Activated T-helper 1 cell treated with Interleukin-2 at 50 U/mL for 16 hours (primary cell): ENCODE data around the gene CHCHD3.
"Not testable (repeated sequence)": the region's sequence is repeated elsewhere in the genome, so short reads cannot be mapped to it uniquely, and the experiment has no call there.

Source experiments
- DNase-seq: peaks from one replicate; pipeline ENCODE4 v3.0.0-alpha.2; 2020; ENCODE audit warnings: low read depth

Gene CHCHD3

GRCh38 chr7:132901241-132901640 lies 180.6 kb downstream of the CHCHD3 start:
- no peak for DNase-seq

DNA sequence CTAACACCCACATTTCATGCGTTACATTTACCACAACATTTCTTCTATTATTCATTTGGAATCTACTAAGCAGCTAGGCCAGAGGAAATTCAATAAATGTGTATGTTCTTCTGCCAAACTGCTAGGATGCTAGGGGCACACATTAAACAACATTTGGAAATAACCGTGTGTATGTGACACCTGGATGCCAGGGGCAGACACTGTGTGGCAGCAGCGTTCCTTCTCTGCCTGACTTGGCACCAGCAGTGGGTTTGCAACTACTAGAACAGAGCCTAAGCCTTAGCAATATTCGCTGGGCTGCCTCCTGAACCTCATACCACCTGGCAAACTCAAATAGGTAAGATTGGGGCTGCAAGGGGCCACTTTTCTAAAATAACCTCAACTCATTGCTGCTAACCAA lies 182.1 kb downstream of the CHCHD3 start:
- no peak for DNase-seq

DNA sequence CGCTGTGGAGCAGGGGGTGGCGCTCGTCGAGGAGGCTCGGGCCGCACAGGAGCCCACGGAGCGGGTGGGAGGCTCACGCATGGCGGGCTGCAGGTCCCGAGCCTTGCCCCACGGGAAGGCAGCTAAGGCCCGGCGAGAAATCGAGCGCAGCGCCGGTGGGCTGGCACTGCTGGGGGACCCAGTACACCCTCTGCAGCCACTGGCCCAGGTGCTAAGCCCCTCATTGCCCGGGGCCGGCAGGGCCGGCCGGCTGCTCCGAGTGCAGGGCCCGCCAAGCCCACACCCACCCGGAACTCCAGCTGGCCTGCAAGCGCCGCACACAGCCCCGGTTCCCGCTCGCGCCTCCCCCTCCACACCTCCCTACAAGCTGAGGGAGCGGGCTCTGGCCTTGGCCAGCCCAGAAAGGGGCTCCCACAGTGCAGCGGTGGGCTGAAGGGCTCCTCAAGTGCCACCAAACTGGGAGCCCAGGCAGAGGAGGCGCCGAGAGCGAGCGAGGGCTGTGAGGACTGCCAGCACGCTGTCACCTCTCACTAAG lies 183.2 kb downstream of the CHCHD3 start:
- DNase-seq, result not testable (repeated sequence)

DNA sequence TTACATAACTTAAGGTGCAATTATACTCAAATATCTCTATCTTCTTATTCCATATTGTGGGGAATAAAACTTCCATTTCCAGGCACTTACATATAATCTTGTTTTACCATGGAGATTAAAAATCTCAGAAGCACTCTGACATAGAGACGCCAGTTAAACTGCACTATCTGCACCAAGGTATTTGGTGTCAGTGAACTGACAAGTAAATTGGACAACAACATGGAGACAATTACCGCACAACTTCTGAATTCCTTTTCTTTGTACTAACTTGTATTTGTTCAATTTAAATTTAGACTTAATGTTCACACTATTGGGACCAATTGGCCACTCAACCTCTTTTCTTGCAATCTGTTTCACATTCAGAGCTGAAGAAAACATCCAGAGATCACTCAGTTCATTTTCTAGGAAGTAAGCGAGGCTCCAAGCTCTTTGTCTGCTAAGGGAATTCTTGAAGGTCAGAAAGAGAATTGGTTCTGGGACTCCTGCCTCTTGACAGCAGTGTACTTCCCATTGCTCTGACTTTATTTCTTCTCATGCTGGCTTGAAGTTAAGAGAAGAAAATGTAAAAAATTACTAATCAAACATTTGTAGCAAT lies 184.7 kb downstream of the CHCHD3 start:
- no peak for DNase-seq

DNA sequence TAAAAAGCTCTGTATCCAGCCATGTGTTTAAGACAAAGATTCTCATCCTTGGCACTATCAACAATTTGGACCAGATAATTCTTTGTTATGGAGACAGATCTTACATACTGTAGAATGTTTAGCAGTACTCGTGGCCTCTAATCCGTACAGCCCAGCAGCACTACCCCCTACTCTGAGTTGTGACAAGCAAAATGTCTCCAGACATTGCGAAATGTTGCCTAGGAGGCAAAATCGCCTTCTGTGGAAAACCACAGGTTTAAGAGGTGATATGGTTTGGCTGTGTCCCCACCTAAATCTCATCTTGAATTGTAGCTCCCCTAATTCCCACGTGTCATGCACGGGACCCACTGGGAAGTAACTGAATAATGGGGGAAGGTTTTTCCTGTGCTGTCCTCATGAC lies 186.7 kb downstream of the CHCHD3 start:
- DNase-seq, result no peak

DNA sequence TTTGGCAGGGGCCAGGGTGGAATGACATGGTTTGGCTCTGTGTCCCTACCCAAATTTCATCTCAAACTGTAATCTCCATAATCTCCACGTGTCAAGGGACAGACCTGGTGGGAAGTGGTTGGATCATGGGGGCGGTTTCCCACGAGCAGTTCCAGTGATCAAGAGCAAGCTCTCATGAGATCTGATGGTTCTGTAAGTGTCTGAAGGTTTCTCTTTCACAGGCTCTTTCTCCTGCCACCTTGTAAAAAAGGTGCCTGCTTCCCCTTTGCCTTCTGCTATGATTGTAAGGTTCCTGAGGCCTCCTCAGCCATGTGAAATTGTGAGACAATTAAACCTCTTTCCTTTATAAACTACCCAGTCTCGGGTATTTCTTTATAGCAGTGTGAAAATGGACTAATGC lies 188.3 kb downstream of the CHCHD3 start:
- DNase-seq, result no peak

GRCh38 chr7:132892744-132893143 lies 189.1 kb downstream of the CHCHD3 start:
- DNase-seq, result not testable (repeated sequence)

GRCh38 chr7:132891554-132891953 lies 190.3 kb downstream of the CHCHD3 start:
- DNase-seq, result no peak

DNA sequence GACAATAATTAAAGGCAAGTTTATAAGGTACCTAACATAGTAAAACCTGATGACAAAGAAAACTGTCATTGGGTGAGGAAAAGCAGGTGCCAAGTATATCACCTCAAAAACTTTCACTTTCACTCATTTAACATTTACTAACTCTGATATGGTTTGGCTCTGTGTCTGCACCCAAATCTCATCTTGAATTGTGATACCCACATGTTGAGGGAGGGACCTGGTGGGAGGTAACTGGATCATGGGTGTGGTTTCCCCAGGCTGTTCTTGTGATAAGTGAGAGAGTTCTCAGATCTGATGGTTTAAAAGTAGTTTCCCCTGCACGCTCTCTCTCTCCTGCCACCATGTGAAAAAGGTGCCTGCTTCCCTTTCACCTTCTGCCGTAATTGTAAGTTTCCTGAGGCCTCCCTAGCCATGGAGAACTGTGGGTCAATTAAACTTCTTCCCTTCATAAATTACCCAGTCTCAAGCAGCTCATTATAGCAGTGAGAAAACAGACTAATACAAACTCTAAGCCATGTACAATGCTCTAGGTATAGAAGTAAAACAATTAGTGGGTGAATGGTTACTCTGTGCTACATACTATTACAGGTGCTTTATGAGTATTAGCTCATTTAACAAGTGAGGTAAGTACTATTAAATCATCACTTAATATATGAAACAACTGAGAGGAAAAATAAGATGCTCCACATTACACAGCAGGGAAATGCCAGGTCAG lies 199.0 kb downstream of the CHCHD3 start:
- no peak for DNase-seq

- DNase-seq, result no peak
Measured at GRCh38 chr7:132881317-132881716, 200.6 kb downstream of the CHCHD3 start.

GRCh38 chr7:132879579-132879978 lies 202.3 kb downstream of the CHCHD3 start:
- DNase-seq, result no peak

- no peak for DNase-seq
Measured at GRCh38 chr7:132878204-132878919, 203.5 kb downstream of the CHCHD3 start.

GRCh38 chr7:132877573-132877972 lies 204.3 kb downstream of the CHCHD3 start:
- no peak for DNase-seq

DNA sequence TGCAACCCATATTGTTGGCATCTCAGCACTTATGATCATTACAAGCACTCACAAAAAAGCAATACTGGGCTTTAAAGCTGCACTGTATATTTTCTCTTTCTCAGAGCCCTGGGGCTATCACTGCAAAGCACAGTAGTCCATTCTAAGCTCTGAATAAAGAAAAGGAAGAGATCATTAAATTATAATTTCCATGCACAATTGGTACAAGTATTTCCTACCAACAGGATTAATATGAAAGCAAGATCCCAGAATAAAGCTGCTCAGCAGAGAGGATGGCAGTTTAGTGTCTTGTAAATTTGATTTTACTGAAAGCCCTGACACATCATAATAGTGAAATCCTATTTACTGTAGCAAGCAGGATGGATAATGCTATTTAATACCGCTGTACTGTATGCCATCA lies 205.3 kb downstream of the CHCHD3 start:
- no peak for DNase-seq

DNA sequence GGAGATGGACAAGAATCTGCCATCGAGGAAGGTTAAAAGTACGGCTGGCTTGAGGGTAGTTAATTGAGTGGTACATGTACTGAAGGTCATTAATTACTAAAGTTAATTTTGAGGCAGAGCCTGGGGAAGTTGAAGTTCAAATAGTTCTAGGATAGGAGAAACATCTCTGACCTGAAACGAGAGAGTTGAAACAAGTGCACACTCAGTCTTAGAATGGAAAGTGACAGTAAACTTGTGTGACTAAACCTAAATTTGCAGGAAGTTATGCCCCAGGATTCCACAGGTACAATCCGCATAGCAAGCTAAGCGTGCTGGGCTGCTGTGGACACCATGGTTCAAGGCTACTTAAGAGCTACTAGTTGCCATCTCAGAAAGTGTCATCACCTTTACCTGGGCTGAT lies 209.9 kb downstream of the CHCHD3 start:
- DNase-seq, result no peak

DNA sequence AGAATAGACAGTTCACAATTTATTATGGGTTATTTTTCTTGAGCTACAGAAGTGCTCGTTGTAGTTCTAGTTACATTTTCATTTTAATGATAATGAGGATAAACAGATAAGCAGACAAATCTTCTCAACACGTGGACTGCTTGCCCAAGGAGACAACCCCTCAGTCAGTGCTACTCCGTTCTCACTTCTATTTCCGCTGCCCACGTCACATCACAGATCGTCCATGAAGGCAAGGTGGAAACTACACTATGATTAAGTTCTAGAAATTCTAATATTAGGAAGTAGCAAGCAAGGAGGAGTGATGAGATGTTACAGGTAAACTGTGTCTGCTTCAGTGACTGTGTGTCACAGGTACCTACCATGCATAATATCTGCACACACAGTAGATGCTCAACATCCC lies 210.5 kb downstream of the CHCHD3 start:
- DNase-seq, result no peak

DNA sequence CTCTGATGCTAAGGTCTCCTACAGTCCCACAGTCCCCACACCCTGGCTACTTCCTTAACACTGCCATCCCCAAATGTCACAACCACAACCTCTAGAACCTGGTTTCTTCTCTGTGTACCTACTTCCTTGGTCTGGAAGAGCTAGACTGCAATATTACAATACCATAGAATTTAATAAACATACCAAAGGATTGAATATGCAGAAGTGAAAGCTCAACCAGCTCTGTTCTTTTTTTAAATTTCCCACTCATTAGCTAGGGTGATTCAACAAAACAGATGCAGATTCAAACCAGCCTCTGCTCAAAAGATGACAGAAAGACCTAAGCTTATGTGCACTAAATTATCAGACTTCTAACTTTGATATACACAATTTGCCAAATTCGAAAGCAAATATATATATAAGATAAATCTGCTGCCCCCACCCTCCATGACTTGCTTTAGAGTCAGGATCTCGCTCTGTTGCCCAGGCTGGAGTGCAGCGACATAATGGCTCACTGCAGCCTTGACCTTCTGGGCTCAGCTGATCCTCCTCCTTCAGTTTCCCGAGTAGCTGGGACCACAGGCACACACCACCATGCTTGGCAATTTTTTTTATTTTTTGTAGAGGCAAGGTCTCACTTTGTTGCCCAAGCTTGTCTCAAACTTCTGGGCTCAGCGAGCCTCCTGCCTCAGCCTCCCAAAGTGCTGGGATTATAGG lies 212.6 kb downstream of the CHCHD3 start:
- no peak for DNase-seq

GRCh38 chr7:132866551-132866950 lies 215.3 kb downstream of the CHCHD3 start:
- DNase-seq, result no peak

- DNase-seq, result no peak
Measured at GRCh38 chr7:132866144-132866531, 215.8 kb downstream of the CHCHD3 start.

DNA sequence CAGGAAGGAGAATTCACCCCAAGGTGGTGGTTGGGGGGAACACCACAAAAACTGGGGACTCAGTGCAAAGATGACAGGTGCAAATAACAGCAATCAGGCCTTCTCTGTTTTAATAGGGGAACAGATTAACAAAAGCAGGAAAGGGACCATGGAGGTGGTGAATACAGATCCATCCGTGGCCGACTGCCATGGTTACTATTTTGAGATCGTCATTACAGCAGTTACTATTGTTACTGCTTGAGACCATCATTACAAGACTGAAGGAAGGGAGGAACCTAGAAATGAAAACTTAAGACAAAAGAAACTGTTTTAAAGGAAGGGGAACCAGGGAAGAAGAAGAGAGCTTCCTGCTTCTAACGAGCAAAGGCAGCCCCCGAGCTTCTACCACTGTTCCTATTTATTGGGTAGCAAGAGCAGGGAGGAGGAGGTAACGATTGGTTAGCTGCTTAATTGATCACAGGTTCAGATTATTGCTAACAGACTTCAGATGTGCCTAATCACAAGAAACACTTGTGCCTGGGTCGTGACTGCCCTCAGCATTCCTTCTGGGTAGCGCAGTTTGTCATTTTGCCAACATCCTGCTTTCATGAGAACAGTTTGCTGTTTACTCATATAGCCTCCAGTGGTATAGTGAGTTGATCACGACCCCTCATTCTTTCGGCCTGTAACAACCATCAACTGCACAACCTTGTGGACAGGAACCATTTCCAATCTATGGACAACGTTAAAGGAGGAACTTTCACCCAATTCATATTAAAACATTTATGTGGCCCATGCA lies 216.3 kb downstream of the CHCHD3 start:
- DNase-seq, result no peak

- no peak for DNase-seq
Measured at GRCh38 chr7:132861940-132862554, 219.8 kb downstream of the CHCHD3 start.
